Activated T-helper 17 cell treated with anti-CD3 and anti-CD28 coated beads, Interleukin-2, amount 50 U/mL, for 72 hours (primary cell): ENCODE results near the gene AP5M1. TPM values are rescaled to one million over a fixed set of nuclear protein-coding genes. Genes with fewer than 3 reads are reported as not detected.
"Not testable (repeated sequence)": the region's sequence is repeated elsewhere in the genome, so short reads cannot be mapped to it uniquely, and the experiment has no call there.

Experiments
- ATAC-seq: fragments of 150-1000 bp; cut with Tn5 transposase; replicated peaks from 2 replicates; pipeline ENCODE4 v1.10.0; 2021; ENCODE audit warnings: mild to moderate bottlenecking, moderate library complexity
- H3K27ac Mint-ChIP-seq: one replicate; pipeline ENCODE4 v1.8.0; 2022; ENCODE audit warnings: mixed read lengths
- H3K27me3 Mint-ChIP-seq: one replicate; pipeline ENCODE4 v1.8.0; 2022; ENCODE audit warnings: mixed read lengths
- H3K36me3 Mint-ChIP-seq: one replicate; pipeline ENCODE4 v1.8.0; 2022; ENCODE audit warnings: low read depth, mild to moderate bottlenecking, mixed read lengths
- H3K4me1 Mint-ChIP-seq: one replicate; pipeline ENCODE4 v1.8.0; 2022; ENCODE audit warnings: mixed read lengths
- H3K4me3 Mint-ChIP-seq: one replicate; pipeline ENCODE4 v1.8.0; 2022; ENCODE audit warnings: mild to moderate bottlenecking, mixed read lengths
- H3K9me3 Mint-ChIP-seq: one replicate; pipeline ENCODE4 v1.8.0; 2022; ENCODE audit warnings: mixed read lengths
- total RNA-seq, 2 donors: library from RNA; stranded (reverse); gene quantifications; one replicate each; pipeline ENCODE4 v1.2.3, GENCODE V29; 2022

Gene AP5M1, protein sequence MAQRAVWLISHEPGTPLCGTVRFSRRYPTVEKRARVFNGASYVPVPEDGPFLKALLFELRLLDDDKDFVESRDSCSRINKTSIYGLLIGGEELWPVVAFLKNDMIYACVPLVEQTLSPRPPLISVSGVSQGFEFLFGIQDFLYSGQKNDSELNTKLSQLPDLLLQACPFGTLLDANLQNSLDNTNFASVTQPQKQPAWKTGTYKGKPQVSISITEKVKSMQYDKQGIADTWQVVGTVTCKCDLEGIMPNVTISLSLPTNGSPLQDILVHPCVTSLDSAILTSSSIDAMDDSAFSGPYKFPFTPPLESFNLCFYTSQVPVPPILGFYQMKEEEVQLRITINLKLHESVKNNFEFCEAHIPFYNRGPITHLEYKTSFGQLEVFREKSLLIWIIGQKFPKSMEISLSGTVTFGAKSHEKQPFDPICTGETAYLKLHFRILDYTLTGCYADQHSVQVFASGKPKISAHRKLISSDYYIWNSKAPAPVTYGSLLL
- total RNA-seq, result 10 to 100 TPM; 25.5 to 34.9 TPM

DNA sequence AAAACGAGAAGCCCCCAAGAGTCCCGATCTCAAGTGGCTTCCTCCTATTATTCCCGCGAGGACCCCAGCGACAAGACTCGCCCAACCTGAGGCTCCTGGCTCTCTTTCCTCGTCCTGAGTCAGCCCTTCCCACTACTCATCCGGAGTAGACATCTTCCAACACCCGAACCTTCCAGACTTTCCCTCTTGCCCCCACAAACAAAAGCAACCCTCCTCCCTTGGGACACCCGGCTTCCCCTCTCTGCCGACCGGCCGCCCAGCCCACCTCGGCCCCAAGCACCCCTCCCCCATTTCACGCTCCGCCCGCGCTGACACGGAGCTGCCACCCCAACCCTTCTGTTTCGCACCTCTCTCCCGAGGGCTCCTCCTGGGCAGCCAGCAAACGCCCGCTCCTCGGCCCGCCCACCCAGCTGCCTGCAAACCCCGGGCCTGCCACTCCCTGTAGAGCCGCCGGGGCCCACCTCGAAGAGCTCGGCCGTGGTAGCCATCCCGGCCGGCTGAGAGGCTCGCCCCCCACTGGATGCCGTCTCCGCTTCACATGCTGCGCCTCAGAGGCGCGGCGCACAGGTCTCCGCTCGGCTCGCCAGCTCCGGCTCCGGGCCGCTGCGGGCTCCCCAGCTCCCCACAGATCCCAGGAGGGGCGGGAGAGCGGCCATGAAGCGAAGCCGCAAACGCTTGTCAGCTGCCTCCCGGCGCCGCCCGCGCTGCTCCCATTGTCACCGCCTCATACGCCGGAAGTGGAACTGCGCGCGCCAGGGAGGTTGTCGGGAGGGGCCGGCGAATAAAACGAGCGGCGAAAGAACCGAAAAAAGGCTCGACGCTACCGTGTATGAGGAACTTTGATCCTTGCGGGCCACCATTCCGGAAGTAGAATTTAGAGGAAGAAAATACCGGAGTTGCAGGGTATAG is at the start of gene AP5M1, which contains the start of gene EXOC5:
Gene AP5M1, plus strand, starts transcription at position 811 of the 909 bp plus-strand sequence. CDS start 344 bp downstream, outside the sequence.
Gene EXOC5, minus strand, starts transcription at position 745 of the 909 bp plus-strand sequence. Its CDS starts 257 bp downstream, at position 488.
- peak; percentile 93 for ATAC-seq
- Mint-ChIP-seq H3K4me3 (peak within 1 kb of the TSS; percentile 97), H3K36me3 (peaks cover 25% of the 10 kb centered on the region), H3K4me1 (peaks cover 37% of the 10 kb centered on the region), H3K27ac (peak within 1 kb of the TSS; percentile 98), H3K9me3 (no peaks in the 10 kb centered on the region), H3K27me3 (no peaks in the 10 kb centered on the region)

DNA sequence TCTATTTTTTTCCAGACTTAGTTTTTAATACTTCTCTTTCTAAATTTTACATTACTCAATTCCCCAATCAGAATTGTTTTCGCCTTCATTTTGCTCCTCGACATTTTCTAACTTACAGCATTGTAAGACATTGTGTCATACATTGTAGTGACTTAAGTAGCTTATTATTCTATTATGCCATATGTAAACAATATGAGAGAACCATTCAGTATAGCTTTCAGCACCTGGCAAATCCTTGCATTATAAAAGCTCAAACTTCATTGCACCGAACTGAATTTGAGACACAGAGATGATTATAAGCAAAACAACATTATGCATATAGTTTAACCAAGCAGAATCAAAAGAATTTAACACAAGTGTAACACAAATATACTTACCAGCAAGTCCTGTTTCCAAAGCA is 46.8 kb upstream of the AP5M1 start:
- H3K36me3 Mint-ChIP-seq, result peaks cover 88% of the 10 kb centered on the region
- H3K4me3 Mint-ChIP-seq, result no peak overlapping the region
- peaks cover 8% of the 10 kb centered on the region for H3K4me1 Mint-ChIP-seq
- H3K27ac Mint-ChIP-seq, result no peak overlapping the region
- ATAC-seq, result no peak
- no peaks in the 10 kb centered on the region for H3K27me3 Mint-ChIP-seq
- H3K9me3 Mint-ChIP-seq, result no peaks in the 10 kb centered on the region

DNA sequence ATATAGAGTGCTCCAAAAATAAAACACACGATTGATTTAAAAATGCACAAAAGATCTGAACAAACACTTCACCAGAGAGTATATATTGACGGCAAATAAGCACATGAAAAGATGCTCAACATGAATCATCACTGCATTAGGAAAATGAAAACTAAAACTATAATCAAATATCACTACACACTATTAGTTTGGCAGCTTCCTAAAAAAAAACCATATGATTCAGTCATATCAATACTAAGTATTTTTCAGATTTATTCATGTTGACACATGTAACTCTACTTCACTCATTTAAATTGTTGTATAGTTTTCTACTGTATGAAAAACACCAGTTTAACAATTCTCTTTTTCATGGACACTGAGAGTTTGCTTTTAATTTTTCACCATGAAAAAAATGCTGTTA is 41.7 kb upstream of the AP5M1 start:
- Mint-ChIP-seq H3K9me3 (no peaks in the 10 kb centered on the region), H3K4me3 (no peak overlapping the region), H3K27me3 (no peaks in the 10 kb centered on the region), H3K27ac (no peak overlapping the region), H3K4me1 (peaks cover 9% of the 10 kb centered on the region), H3K36me3 (peaks cover 87% of the 10 kb centered on the region)
- peak; percentile 48 for ATAC-seq

DNA sequence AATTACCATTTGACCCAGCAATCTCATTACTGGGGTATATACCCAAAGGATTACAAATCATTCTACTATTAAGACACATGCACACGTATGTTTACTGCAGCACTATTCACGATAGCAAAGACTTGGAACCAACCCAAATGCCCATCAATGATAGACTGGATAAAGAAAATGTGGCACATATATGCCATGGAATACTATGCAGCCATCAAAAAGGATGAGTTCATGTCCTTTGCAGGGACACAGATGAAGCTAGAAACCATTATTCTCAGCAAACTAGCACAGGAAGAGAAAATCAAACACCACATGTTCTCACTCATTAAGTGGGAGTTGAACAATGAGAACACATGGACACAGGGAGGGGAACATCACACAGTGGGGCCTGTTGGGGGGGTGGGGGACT is 40.5 kb upstream of the AP5M1 start:
- not testable (repeated sequence) for H3K9me3 Mint-ChIP-seq, H3K4me3 Mint-ChIP-seq, ATAC-seq, H3K27ac Mint-ChIP-seq, H3K4me1 Mint-ChIP-seq, H3K27me3 Mint-ChIP-seq
- peaks cover 91% of the 10 kb centered on the region for H3K36me3 Mint-ChIP-seq

DNA sequence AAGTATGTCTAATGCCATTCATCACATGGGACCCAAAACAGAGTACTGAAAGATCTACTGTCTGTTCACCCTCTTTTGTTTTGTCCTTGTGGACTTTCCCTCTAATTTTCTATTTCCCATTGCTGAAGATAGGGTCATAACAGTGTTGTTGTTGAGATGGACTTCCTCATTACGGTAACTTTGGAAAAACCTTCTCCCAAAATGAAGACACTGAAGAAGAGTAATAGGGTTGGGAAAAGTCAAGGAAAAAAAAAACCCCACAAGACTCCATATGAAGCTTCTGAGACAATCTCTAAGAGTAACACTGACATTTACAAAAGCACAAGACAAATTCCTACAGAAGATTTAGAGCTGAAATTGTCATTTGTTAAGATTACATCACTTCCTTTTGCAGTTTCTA is 36.8 kb upstream of the AP5M1 start:
- ATAC-seq, result no peak
- Mint-ChIP-seq H3K27ac (no peak overlapping the region), H3K4me1 (peaks cover under 1% of the 10 kb centered on the region), H3K27me3 (no peaks in the 10 kb centered on the region), H3K36me3 (peaks cover 91% of the 10 kb centered on the region), H3K9me3 (no peaks in the 10 kb centered on the region), H3K4me3 (no peak overlapping the region)

DNA sequence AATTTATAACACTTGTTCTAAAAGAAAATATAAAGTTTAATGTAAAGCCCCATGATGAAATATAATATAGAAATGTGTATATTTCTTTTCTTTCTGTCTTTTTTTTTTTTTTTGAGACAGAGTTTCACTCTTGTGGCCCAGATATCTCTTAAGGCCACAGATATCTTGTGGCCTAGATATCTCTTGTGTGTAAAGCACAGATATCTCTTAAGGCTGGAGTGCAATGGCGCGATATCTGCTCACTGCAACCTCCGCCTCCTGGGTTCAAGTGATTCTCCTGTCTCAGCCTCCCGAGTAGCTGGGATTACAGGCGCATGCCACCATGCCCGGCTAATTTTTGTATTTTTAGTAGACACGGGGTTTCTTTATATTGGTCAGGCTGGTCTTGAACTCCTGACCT is 28.7 kb upstream of the AP5M1 start:
- H3K9me3 Mint-ChIP-seq, H3K27me3 Mint-ChIP-seq, H3K4me1 Mint-ChIP-seq, H3K4me3 Mint-ChIP-seq, ATAC-seq, H3K27ac Mint-ChIP-seq: not testable (repeated sequence)
- peaks cover 77% of the 10 kb centered on the region for H3K36me3 Mint-ChIP-seq

DNA sequence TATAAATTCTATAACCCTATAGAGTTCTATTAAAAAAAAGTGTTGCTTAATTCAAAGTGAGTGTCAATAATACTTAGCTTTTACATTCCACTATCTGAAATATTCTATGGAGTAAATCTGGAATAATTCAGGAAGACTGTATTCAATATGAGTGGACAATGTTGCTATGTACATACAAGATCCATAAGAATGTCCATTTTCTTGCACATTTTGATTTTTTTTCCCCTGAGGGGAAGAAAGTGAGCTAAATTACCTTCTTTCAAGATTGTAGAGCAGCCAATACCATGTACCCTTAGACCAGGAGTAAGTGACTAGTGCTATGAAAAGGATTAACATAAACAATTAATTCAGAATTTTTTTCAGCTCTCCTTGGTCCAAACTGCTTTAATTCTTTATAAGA is 25.5 kb upstream of the AP5M1 start:
- H3K36me3 Mint-ChIP-seq, result peaks cover 73% of the 10 kb centered on the region
- H3K4me3 Mint-ChIP-seq, result no peak overlapping the region
- H3K4me1 Mint-ChIP-seq, result no peaks in the 10 kb centered on the region
- ATAC-seq, result no peak
- H3K27ac Mint-ChIP-seq, result no peak overlapping the region
- no peaks in the 10 kb centered on the region for H3K27me3 Mint-ChIP-seq
- H3K9me3 Mint-ChIP-seq, result no peaks in the 10 kb centered on the region

DNA sequence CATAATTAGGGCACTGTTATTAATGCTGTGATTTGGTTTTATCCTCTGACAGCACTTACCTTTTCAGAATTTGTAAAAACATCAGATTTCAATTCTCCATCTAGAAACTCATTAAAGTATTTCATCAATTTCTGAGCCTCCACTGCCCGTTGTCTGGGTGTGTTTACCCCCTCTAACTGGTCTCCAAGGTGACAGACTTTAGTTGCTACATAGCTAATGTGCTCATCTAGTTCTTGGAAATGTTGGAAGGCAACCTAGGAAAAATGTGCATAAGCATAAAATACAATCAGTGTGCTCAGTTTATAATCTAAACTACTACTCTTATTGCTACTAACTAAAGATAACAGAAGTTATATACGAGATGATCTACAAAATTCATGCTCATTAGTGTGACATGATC is 24.7 kb upstream of the AP5M1 start:
- Mint-ChIP-seq H3K4me1 (no peaks in the 10 kb centered on the region), H3K36me3 (peaks cover 65% of the 10 kb centered on the region), H3K9me3 (no peaks in the 10 kb centered on the region), H3K27me3 (no peaks in the 10 kb centered on the region), H3K4me3 (no peak overlapping the region), H3K27ac (no peak overlapping the region)
- ATAC-seq, result no peak

DNA sequence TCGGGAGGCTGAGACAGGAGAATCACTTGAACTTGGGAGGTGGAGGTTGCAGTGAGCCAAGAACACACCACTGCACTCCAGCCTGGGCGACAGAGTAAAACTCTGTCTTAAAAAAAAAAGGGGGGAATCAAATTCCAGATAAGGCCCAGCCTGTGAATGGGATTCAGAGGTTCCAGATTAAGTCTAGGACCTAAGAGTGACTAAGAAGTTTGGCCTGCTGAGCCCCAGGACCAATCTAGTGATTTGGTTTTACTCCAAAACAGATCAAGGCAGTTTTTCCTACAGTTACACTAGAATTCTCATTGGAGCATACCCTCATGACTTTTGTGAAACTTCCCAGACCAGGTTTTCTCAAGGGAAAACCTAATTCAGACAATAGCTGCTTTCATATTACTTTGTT is 22.8 kb upstream of the AP5M1 start:
- no peak for ATAC-seq
- no peaks in the 10 kb centered on the region for H3K9me3 Mint-ChIP-seq
- no peaks in the 10 kb centered on the region for H3K27me3 Mint-ChIP-seq
- peaks cover 55% of the 10 kb centered on the region for H3K36me3 Mint-ChIP-seq
- peaks cover 5% of the 10 kb centered on the region for H3K4me1 Mint-ChIP-seq
- peak overlapping the region; percentile 50 for H3K27ac Mint-ChIP-seq
- no peak overlapping the region for H3K4me3 Mint-ChIP-seq

DNA sequence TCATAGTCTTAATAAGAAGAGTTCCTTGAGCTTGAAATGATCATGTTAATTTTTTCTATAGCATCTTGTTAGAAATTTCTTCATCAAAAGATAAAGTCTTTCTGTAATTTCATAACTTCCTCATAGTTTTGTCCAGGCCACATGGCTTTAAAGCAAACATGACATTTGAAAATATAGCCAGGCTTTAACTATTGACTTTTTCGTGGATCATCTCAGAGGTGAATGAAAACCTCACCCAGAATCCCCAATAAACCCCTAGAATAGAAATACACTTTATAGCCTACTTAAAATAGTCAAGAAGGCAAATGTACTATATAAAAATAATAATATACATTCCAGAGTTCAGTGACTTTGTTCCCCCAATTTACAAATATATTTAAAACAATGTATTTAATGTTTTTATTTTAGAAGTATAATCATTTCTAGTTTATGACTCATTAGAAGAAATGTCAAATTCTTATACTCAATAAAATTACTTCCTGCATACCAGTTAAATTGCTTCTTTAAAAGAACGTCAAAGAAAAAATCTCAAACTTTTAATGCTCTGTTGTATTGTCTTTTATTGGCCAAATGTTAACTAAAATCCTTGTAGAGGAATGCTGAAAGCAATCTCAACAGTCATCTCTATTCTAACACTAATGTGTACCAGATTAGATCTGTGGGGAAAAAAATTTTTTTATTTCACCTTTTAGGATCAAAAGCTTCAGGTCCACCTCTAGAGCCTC is 21.7 kb upstream of the AP5M1 start:
- H3K4me3 Mint-ChIP-seq, result no peak overlapping the region
- peaks cover 8% of the 10 kb centered on the region for H3K4me1 Mint-ChIP-seq
- H3K27me3 Mint-ChIP-seq, result no peaks in the 10 kb centered on the region
- no peak for ATAC-seq
- no peaks in the 10 kb centered on the region for H3K9me3 Mint-ChIP-seq
- H3K36me3 Mint-ChIP-seq, result peaks cover 45% of the 10 kb centered on the region
- H3K27ac Mint-ChIP-seq, result no peak overlapping the region

DNA sequence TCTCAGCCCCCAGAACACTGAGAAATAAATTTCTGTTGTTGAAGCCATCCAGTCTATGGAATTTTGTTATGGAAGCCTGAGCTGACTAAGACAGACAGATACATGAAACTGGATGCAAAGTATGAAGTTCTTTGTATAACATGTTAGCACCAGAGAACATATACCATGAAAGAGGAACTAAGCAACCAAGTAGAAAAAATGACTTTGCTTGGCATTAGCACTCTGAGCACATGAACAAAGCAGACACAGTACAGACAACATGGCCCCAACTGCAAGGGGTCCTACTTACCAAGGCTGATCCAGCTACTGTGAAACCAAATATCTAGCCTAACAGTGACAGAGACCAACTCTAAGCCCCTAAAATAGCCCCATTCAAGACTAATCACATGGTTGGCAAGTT is 13.9 kb upstream of the AP5M1 start:
- ATAC-seq, result no peak
- Mint-ChIP-seq H3K4me3 (no peak overlapping the region), H3K27ac (no peak overlapping the region), H3K4me1 (peaks cover 26% of the 10 kb centered on the region), H3K27me3 (no peaks in the 10 kb centered on the region), H3K9me3 (peaks cover 3% of the 10 kb centered on the region), H3K36me3 (peaks cover 36% of the 10 kb centered on the region)

DNA sequence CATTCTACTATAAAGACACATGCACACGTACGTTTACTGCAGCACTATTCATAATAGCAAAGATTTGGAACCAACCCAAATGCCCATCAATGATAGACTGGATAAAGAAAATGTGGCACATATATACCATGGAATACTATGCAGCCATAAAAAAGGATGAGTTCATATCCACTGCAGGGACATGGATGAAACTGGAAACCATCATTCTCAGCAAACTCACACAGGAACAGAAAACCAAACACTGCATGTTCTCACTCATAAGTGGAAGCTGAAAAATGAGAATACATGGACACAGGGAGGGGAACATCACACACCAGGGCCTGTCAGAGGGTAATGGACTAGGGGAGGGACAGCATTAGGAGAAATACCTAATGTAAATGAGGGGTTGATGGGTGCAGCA is 10.6 kb upstream of the AP5M1 start:
- not testable (repeated sequence) for H3K9me3 Mint-ChIP-seq, H3K27me3 Mint-ChIP-seq, H3K4me3 Mint-ChIP-seq, H3K27ac Mint-ChIP-seq, ATAC-seq
- Mint-ChIP-seq H3K4me1 (peaks cover 26% of the 10 kb centered on the region), H3K36me3 (peaks cover 36% of the 10 kb centered on the region)

DNA sequence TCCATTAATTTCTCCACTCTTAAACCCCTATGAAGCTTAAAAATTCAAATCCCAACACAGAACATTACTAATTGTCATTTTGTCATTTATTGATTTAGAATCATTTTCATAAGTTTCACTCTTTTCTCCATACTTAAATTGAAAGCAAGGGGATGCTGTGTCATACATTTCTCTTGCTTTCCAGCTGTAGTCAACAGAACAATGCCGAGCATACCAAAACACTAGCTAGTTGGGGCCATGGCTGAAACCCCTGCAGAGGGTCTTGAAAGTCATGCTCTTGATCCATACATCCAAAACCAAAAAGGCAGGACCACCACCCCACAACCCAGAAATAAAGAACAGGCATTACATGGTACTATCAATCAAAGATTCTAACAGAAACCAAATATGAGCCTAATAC is 9.1 kb upstream of the AP5M1 start:
- H3K27me3 Mint-ChIP-seq, result no peaks in the 10 kb centered on the region
- H3K4me3 Mint-ChIP-seq, result no peak overlapping the region
- H3K36me3 Mint-ChIP-seq, result peaks cover 40% of the 10 kb centered on the region
- no peak for ATAC-seq
- peaks cover 3% of the 10 kb centered on the region for H3K9me3 Mint-ChIP-seq
- peaks cover 35% of the 10 kb centered on the region for H3K4me1 Mint-ChIP-seq
- H3K27ac Mint-ChIP-seq, result no peak overlapping the region

DNA sequence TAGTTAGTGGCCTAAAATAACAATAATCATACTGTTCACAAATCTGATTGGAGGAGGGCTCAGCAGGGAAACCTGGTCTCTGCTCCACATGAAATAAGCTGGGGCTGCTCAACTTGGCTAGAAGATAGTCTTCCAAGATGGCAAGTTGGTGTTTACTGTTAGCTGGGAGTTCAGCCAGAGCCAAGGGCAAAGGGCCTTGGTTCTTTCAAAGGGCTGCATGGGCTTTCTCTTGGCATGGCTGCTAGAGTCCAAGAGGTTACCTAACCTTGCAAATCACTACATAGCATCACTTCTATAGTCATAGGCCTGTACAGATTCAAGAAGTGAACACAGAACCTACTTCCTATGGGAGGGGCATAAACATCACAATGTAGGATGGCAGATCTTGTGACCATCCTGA is 7.2 kb upstream of the AP5M1 start:
- Mint-ChIP-seq H3K9me3 (peaks cover 3% of the 10 kb centered on the region), H3K27ac (peak overlapping the region; percentile 59), H3K4me1 (peaks cover 32% of the 10 kb centered on the region), H3K27me3 (no peaks in the 10 kb centered on the region), H3K36me3 (peaks cover 35% of the 10 kb centered on the region), H3K4me3 (no peak overlapping the region)
- no peak for ATAC-seq
